GM18502 (cell line): Measurements from ENCODE around the gene ADSS1.

Source experiments
- ATAC-seq: cut with Tn5 transposase; IDR thresholded peaks from one replicate; pipeline ENCODE4 v1.9.1; 2021; ENCODE audit warnings: mild to moderate bottlenecking; ENCODE audit not compliant: unreplicated experiment, poor library complexity

ADSS1 gene

GRCh38 chr14:104757681-104758392 is 33.8 kb downstream of the ADSS1 start:
- no peak for ATAC-seq

DNA sequence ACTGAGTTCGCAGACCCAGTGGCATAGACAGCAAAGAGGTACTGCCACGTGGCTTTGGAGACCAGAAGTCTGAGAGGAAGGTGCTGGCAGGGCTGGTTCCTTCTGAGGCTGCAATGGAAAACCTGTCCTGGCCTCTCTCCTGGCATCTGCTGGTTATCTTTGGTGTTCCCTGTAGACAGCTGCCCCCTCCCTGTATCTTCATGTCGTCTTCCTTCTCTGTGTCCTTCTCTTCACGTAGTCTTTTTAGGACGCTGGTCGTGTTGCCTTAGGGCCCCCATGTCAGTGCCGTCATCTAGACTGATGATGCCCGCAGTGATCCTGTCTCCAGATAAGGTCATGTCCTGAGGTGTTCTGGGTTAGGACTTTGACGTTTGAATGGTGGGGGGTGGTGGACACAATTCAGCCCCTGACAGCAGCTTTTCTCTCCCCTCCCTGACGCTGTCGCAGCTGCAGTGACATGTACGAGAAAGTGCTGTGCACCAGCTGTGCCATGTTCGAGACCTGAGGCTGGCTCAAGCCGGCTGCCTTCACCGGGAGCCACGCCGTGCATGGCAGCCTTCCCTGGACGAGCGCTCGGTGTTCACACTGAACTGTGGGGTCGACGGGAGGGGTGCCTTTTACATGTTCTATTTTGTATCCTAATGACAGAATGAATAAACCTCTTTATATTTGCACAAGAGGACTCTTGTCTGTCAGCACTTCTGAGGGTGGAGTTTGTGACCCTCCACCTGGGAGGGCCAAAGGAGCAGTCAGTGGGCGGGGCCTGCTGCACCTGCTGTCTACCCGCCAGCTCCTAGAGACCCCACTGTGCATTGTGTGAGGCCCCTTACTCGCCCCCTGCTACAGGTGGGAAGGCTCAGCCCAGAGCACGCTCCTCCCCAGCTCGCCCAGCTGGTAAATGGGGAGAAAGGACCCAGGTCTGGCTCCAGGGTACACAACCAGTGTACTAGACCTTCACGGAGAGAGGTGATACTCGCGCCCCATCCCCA is 35.2 kb downstream of the ADSS1 start:
- ATAC-seq = no peak

- ATAC-seq = no peak
These were observed 41.5 kb downstream of the ADSS1 start for GRCh38 chr14:104765517-104765916.

- ATAC-seq = no peak
These were observed 42.3 kb downstream of the ADSS1 start for GRCh38 chr14:104766256-104766862.

- no peak for ATAC-seq
These were observed 43.0 kb downstream of the ADSS1 start for GRCh38 chr14:104766863-104767633.

DNA sequence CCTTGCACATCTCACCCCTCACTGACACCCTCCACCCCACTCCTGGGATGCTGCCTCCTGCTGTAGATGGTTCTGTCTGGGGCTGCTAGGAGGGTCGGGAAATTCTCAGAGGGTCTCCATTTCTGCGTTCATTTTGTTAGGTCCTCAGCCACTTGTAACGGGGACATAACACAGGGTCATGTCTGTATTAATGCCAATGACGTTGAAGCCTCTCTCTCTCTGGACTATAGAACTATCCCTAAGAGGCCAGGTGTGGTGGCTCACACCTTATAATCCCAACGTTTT is 43.5 kb downstream of the ADSS1 start:
- no peak for ATAC-seq

DNA sequence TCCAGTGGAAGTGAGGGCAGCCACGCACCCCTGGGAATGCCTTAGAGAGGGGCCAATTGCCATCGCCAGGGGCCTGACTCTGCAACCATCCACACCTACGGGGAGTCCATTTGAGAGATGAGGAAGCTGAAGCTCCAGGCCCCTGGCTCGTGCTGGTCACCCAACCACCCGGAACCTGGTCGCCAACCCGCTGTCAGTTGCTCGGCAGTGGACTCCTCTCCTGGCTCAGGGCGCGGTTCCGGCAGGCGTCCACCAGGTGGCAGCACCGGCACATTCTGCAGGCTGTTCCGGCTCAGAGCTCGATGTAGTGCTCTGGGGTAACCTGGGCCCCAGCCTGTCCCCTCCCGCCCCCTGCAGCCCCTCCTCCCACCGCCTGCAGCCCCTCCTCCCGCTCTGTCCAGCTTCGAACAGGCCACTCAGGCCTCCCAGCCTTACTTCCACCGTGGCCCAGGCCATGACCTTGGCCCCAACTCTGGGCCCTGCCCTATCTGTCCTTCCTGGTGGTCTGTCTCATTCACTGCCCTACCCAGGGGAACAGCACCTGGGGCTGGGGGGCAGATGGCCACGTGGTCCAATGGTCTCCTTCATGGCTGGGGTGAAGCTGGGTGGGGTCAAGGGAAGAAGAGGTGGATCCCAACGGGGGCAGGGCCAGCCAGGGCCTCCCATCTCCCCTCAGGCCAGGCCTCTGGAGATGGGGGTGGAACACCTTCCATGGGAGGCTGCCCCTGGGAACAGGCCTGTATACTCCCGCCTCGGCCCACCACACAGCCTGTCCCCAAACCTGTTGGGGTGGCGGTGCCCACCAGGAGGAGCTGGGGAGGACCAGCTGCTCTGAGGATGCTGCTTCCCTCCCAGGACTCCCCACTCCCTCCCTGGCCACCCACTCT is 44.7 kb downstream of the ADSS1 start:
- peak; percentile 59 for ATAC-seq

- no peak for ATAC-seq
These were observed 45.5 kb downstream of the ADSS1 start for GRCh38 chr14:104769324-104770071.

GRCh38 chr14:104770072-104770579 is 46.1 kb downstream of the ADSS1 start:
- no peak for ATAC-seq

DNA sequence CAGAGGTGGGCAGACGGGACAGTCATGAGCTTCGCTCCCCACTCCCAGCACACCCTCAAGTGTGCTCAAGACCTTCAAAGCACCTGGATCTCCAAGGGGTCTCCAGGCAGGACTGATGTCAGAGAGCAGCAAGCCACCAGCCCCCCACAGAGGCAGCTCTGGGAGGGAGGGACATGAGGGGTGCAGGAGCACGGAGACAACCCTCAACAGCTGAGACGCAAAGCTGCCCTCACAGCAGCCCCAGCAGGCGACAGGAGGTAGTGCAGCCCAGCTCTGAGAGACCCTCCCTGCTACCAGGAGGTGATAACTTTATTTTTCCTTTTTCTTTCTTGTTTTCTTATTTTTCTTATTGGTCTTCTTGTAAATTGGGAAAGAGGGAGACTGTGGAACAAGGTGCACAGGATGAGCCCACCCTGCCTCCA is 46.8 kb downstream of the ADSS1 start:
- no peak for ATAC-seq

GRCh38 chr14:104771374-104771773 is 47.3 kb downstream of the ADSS1 start:
- ATAC-seq = no peak

DNA sequence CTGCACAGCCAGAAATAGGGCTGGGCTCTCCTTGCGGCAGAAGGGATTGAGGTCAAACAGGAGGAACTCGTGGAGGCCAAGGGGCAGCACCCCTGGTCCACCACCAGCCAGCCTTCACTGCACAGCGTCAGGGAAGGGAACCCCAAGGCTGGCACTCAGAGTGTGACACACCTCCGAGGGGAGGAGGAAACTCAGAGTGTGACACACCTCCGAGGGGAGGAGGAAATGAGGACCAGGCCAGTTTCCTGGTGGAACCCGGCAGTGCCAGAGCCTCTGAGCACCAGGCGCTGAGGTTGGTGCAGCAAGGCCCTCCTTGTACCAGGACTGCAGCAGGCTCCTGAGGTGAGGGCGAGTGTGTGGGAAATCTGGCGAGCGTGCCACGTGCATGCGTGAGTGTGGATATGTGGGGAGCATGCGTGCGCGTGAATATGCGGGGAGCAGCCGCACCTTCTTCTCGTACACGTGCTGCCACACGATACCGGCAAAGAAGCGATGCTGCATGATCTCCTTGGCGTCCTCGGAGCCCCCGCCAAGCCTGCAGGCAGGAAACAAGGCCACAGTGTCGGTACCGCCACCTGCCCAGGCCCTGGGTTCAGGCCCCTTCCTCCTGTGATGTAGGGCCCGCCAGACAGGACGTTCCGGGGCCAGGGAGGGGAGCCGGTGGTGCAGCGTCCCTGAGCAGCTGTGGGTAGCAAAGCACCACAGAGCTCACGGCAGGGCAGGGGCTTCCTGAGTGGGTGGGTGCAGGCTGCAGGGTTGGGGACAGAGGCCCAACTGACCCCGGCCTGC is 48.1 kb downstream of the ADSS1 start:
- no peak for ATAC-seq

GRCh38 chr14:104772707-104773504 is 48.9 kb downstream of the ADSS1 start:
- no peak for ATAC-seq

GRCh38 chr14:104773505-104774452 is 49.8 kb downstream of the ADSS1 start:
- ATAC-seq = no peak

DNA sequence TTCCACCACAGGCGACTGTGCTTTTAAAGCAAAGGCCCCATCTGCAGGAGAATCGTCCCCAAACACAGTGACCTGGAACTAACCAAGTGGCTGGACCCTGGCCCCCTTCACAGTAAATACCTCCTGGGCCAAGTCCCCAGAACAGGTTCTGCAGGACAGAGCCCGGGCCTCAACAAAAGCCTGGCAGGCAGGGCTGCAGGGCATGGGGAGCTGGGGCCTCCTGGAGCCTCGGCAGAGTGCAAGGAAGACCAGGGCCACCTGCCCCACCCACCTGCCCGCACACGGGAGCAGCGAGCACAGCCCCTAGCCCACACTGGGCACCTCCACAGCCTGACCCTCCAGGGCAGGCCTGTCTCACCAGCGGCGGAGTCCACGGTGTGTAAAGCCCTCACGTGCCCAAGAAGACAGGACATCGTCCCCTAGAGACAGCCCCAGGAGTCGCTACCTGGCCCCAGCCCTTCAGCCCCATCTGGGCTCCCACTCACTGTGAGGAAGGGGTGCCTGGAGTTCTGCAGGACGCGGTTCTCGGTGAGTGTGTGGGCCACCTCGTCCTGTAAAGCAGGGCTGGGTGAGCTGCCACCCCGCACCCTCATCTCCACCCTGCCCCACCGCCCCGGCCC is 50.5 kb downstream of the ADSS1 start:
- ATAC-seq = no peak
